SK-N-SH (cell line): Measurements from ENCODE around the gene FUT7. TPM values are rescaled to one million over a fixed set of nuclear protein-coding genes. Genes with fewer than 3 reads are reported as not detected.

ENCODE experiments used
- CTCF ChIA-PET: fragments of 300-600, 350-600 bp; formaldehyde crosslinking; extraction: SDS; loops from one replicate; lab custom pipeline; 2021; lab: Yijun Ruan, JAX
- POLR2A ChIA-PET: fragments of 350-600 bp; sonication (Branson Sonifier 250); formaldehyde crosslinking; extraction: SDS; loops from one replicate; lab custom pipeline; 2020; ENCODE audit warnings: antibody characterized with exemption, inconsistent platforms; lab: Yijun Ruan, JAX
- DNase-seq: peaks from one replicate; pipeline ENCODE4 v3.0.0; 2012
- H2AFZ ChIP-seq: fragments of 200-600 bp; sonication (generic); 2 replicates; pipeline ENCODE4 v1.8.1; 2016; ENCODE audit warnings: antibody characterized with exemption, mild to moderate bottlenecking, low read depth
- H3F3A ChIP-seq: fragments of 200-600 bp; sonication (generic); replicated peaks from 2 replicates; pipeline ENCODE3; 2016; ENCODE audit warnings: antibody characterized with exemption, mild to moderate bottlenecking; ENCODE audit not compliant: insufficient read depth
- H3K27ac ChIP-seq, 2 experiments: fragments of 200-500 bp in 1 of 2; fragments of 200-600 bp in 1 of 2; sonication (Bioruptor generic) in 1 of 2; sonication (generic), shearing (Covaris generic) in 1 of 2; 2 replicates each; pipeline versions ENCODE4 v1.5.1 to v1.6.1; 2014 to 2016; ENCODE audit warnings: low read depth in 2 of 2, inconsistent platforms in 1 of 2, low read length in 1 of 2, mild to moderate bottlenecking in 1 of 2, mixed read lengths in 1 of 2
- H3K27me3 ChIP-seq: fragments of 200-600 bp; sonication (generic), shearing (Covaris generic); 2 replicates; pipeline ENCODE4 v1.6.1; 2016; ENCODE audit warnings: mixed run types; ENCODE audit not compliant: insufficient read depth
- H3K36me3 ChIP-seq, 2 experiments: fragments of 200-500 bp in 1 of 2; fragments of 200-600 bp in 1 of 2; sonication (Bioruptor generic) in 1 of 2; sonication (generic) in 1 of 2; replicated peaks in 1 of 2; 2 replicates each; pipeline versions ENCODE3 to v1.5.1; 2014 to 2016; ENCODE audit warnings: low read length in 1 of 2, mild to moderate bottlenecking in 1 of 2; ENCODE audit not compliant: insufficient read depth in 2 of 2, control insufficient read depth in 1 of 2
- H3K4me1 ChIP-seq, 2 experiments: fragments of 200-500 bp in 1 of 2; fragments of 200-600 bp in 1 of 2; sonication (Bioruptor generic) in 1 of 2; sonication (generic), shearing (Covaris generic) in 1 of 2; 2 replicates each; pipeline versions ENCODE4 v1.5.1 to v1.6.1; 2014 to 2016; ENCODE audit warnings: low read depth in 1 of 2, low read length in 1 of 2, mixed run types in 1 of 2; ENCODE audit not compliant: insufficient read depth in 2 of 2, control insufficient read depth in 1 of 2
- H3K4me2 ChIP-seq: fragments of 200-600 bp; sonication (generic), shearing (Covaris generic); 2 replicates; pipeline ENCODE4 v1.6.1; 2017; ENCODE audit warnings: mixed run types
- H3K4me3 ChIP-seq, 2 experiments: fragments of 200-500 bp in 1 of 2; fragments of 200-600 bp in 1 of 2; sonication (Bioruptor generic) in 1 of 2; sonication (generic), shearing (Covaris generic) in 1 of 2; 2 replicates each; pipeline versions ENCODE4 v1.5.1 to v1.8.1; 2014 to 2016; ENCODE audit warnings: low read depth in 2 of 2, inconsistent platforms in 1 of 2, low read length in 1 of 2, mild to moderate bottlenecking in 1 of 2, mixed read lengths in 1 of 2, moderate library complexity in 1 of 2
- H3K79me2 ChIP-seq: fragments of 200-600 bp; sonication (generic); 2 replicates; pipeline ENCODE4 v1.8.1; 2017; ENCODE audit warnings: mild to moderate bottlenecking; ENCODE audit not compliant: insufficient read depth
- H3K9ac ChIP-seq: fragments of 200-600 bp; sonication (generic); 2 replicates; pipeline ENCODE4 v1.6.1; 2017; ENCODE audit warnings: mixed run types
- H3K9me2 ChIP-seq: fragments of 200-600 bp; sonication (generic); 2 replicates; pipeline ENCODE4 v1.6.1; 2017; ENCODE audit warnings: mixed run types
- H3K9me3 ChIP-seq: fragments of 200-600 bp; sonication (generic); 2 replicates; pipeline ENCODE4 v1.6.1; 2017; ENCODE audit warnings: mixed run types, mild to moderate bottlenecking, moderate library complexity
- H4K20me1 ChIP-seq: fragments of 200-600 bp; sonication (generic); 2 replicates; pipeline ENCODE4 v1.6.1; 2017; ENCODE audit warnings: mild to moderate bottlenecking, mixed run types; ENCODE audit not compliant: insufficient read depth
- CHD2 ChIP-seq: fragments of 150-350 bp; IDR thresholded peaks from 2 replicates; pipeline ENCODE4 v1.6.1; 2018; ENCODE audit warnings: low read length; ENCODE audit not compliant: partially characterized antibody
- CTCF ChIP-seq: fragments of 200-600 bp; sonication (generic); IDR thresholded peaks from 2 replicates; pipeline ENCODE4 v1.6.1; 2017; ENCODE audit warnings: antibody characterized with exemption, mild to moderate bottlenecking, moderate library complexity
- EP300 ChIP-seq, 2 experiments: IDR thresholded peaks; 2 replicates each; pipeline versions ENCODE4 v1.4.0 to v1.6.1; 2012; ENCODE audit warnings: borderline replicate concordance in 1 of 2, low read depth in 1 of 2, low read length in 1 of 2
- FOSL2 ChIP-seq: IDR thresholded peaks from 2 replicates; pipeline ENCODE4 v1.4.0; 2012; ENCODE audit warnings: low read depth, mild to moderate bottlenecking, moderate library complexity, borderline replicate concordance
- MEF2A ChIP-seq: IDR thresholded peaks from 2 replicates; pipeline ENCODE4 v1.4.0; 2012; ENCODE audit warnings: low read depth, borderline replicate concordance
- MXI1 ChIP-seq: IDR thresholded peaks from 2 replicates; pipeline ENCODE4 v1.6.1; 2012; ENCODE audit warnings: mild to moderate bottlenecking, low read depth, low read length, improper control_type of control experiment
- NFIC ChIP-seq: IDR thresholded peaks from 2 replicates; pipeline ENCODE4 v1.4.0; 2012; ENCODE audit warnings: borderline replicate concordance
- PBX3 ChIP-seq: IDR thresholded peaks from 2 replicates; pipeline ENCODE4; 2012
- RAD21 ChIP-seq: IDR thresholded peaks from 2 replicates; pipeline ENCODE4 v1.6.1; 2012; ENCODE audit warnings: mild to moderate bottlenecking, low read length
- SMC3 ChIP-seq: IDR thresholded peaks from 2 replicates; pipeline ENCODE4 v1.6.1; 2012; ENCODE audit warnings: low read depth, low read length, improper control_type of control experiment
- TCF12 ChIP-seq: IDR thresholded peaks from 2 replicates; pipeline ENCODE4 v1.4.0; 2012
- TEAD4 ChIP-seq: IDR thresholded peaks from 2 replicates; pipeline ENCODE4 v1.4.0; 2012; ENCODE audit warnings: mild to moderate bottlenecking, borderline replicate concordance; ENCODE audit not compliant: insufficient read depth
- YY1 ChIP-seq: IDR thresholded peaks from 2 replicates; pipeline ENCODE4 v1.4.0; 2012; ENCODE audit warnings: low read depth, mild to moderate bottlenecking
- WGBS: methylation state at CpG from one replicate; pipeline ENCODE4 v1.1.6; 2017; ENCODE audit warnings: low lambda C conversion rate; 5-methylcytosine and 5-hydroxymethylcytosine counted together
- polyA plus RNA-seq, 3 experiments: library from polyadenylated mRNA; depleted of rRNA; stranded (reverse); fragments of >200 nt; gene quantifications; 2 replicates each; pipeline ENCODE4 v1.2.3, GENCODE V29; 2012
- TF ChIP-seq, protein P1 (sequence below): IDR thresholded peaks from 2 replicates; pipeline ENCODE4 v1.4.0; 2012; ENCODE audit warnings: low read depth, borderline replicate concordance

FUT7 gene
- polyA plus RNA-seq, 1 of the 3 experiments (the other 2 are of a cell fraction) = not detected

DNA sequence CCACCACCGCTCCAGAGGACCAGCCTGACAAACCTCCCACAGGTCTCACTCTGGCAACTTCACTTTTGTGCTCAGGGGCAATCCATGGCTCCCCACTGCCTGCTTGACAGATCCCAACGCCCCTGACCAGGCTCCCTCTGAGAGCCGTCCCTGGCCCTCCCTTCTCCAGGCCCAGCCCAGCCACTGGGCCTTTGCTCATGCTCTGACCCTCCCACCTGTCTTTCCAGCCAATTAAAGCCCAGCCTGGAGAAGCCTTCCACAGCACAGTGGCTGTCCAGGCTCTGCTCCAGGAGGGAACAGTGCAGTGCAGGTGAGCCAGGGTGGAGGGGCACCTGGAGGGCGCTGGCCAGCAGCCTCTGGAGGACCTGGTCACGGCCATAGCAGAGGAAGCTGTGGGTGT is 18.7 kb upstream of the FUT7 start (continued):
- no peak for TF ChIP-seq YY1
- TF ChIP-seq, all 33 proteins: peak for 0

GRCh38 chr9:137049544-137050449 is 17.9 kb upstream of the FUT7 start:
- no peak overlapping the region for H3K4me2 ChIP-seq
- DNase-seq = peak; percentile 86
- peaks cover 3% of the 10 kb centered on the region for H3F3A ChIP-seq
- POLR2A ChIA-PET = no interaction called here
- H2AFZ ChIP-seq = no peak overlapping the region
- TF ChIP-seq YY1 (no peak), CTCF (peak; percentile 59), PBX3 (no peak), RAD21 (peak; percentile 65), SMC3 (peak; percentile 49; the same call in 1 of the 2 replicates)
- TF ChIP-seq, all 33 proteins: peak for 3
- Histone ChIP-seq H3K36me3 (no peaks in the 10 kb centered on the region), H3K9ac (no peak overlapping the region), H3K9me2 (no peaks in the 10 kb centered on the region), H3K9me3 (no peaks in the 10 kb centered on the region), H3K4me1 (peaks cover 3 to 20% of the 10 kb centered on the region in 2 experiments; a peak in 2 of 4 replicates), H4K20me1 (peaks cover 8% of the 10 kb centered on the region; the same call in 1 of the 2 replicates), H3K4me3 (no peak overlapping the region), H3K27me3 (0 out of 2 replicates have a peak, but pooled peaks cover 5% of the 10 kb centered on the region), H3K79me2 (no peaks in the 10 kb centered on the region), H3K27ac (no peak overlapping the region)
- CTCF ChIA-PET = interaction anchor here (0.6 to 19.8 kb wide), 27 partner anchors 9 to 263 kb away, joined by 3 to 803 read pairs (median 4); partner anchors contain the start of genes ABCA2, FUT7, LCN12 and MAN1B1
- whole genome bisulfite sequencing = 42% methylated on average over 30 of the region's 38 CpGs

DNA sequence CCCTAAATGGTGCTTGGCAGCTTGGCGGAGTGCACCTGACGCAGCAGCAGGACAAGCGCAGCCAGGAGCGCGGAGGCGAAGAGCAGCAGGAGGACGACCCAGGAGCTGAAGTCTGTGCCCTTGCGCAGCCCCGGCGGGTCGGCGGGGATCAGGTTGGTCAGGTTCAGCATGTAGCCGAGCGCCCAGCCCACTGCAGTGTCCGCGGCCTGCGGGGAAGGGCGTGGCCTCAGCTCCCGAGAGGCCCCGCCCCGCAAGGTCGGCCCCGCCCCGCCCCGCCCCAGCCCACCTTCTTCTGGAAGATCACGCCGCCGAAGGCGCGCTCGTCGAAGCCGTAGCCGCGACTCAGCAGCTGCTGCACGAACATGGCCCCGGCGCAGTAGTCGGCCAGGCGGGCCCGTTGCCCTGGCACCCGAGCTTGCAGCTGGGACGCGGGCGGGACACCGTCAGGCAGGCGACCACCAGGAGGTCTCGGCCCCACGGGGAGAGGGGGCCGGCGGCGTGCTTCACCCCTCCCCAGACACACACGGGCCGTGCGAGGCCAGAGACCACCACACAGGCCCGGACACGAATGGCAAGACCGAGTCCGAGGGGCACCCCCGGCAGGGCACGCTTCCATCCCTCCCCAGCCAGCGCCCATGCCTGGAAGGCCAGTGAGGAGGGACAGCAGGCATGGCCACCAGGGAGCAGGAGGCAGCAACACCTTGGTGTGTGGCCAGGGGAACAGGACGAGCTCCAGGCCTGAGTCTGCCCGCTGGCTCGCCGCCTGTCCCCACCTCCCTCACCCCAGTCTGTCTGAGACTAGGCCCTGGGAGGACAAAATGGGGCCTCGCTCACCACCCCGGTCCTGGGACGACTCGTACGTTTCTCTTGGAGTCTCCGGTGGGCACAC is 17.0 kb upstream of the FUT7 start:
- CTCF ChIA-PET = interaction anchor here (0.6 to 19.8 kb wide), 29 partner anchors 8 to 262 kb away, joined by 3 to 803 read pairs (median 4); partner anchors contain the start of genes ABCA2, FUT7, LCN12 and MAN1B1
- TF ChIP-seq MEF2A (no peak), FOSL2 (no peak), NFIC (no peak), SMC3 (no peak), RAD21 (no peak), TCF12 (no peak), CHD2 (no peak), MXI1 (no peak), TEAD4 (no peak), EP300 (IDR thresholded peaks at IDR 0.05; ENCODE audit: borderline replicate concordance in 1 of 2, low read depth in 1 of 2, low read length in 1 of 2) (no peak)
- TF ChIP-seq, protein P1, sequence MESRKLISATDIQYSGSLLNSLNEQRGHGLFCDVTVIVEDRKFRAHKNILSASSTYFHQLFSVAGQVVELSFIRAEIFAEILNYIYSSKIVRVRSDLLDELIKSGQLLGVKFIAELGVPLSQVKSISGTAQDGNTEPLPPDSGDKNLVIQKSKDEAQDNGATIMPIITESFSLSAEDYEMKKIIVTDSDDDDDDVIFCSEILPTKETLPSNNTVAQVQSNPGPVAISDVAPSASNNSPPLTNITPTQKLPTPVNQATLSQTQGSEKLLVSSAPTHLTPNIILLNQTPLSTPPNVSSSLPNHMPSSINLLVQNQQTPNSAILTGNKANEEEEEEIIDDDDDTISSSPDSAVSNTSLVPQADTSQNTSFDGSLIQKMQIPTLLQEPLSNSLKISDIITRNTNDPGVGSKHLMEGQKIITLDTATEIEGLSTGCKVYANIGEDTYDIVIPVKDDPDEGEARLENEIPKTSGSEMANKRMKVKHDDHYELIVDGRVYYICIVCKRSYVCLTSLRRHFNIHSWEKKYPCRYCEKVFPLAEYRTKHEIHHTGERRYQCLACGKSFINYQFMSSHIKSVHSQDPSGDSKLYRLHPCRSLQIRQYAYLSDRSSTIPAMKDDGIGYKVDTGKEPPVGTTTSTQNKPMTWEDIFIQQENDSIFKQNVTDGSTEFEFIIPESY = no peak

More for the DNA sequence above, 17.0 kb upstream of the FUT7 start:
- Histone ChIP-seq H3K4me3 (no peak overlapping the region), H3K27me3 (0 out of 2 replicates have a peak, but pooled peaks cover 5% of the 10 kb centered on the region), H2AFZ (no peak overlapping the region), H3K4me2 (no peak overlapping the region), H3K9ac (no peak overlapping the region), H3K9me3 (no peaks in the 10 kb centered on the region), H4K20me1 (peaks cover 17% of the 10 kb centered on the region), H3K27ac (no peak overlapping the region), H3K4me1 (peaks cover 8 to 21% of the 10 kb centered on the region in 2 experiments; a peak in 2 of 4 replicates), H3K79me2 (no peaks in the 10 kb centered on the region), H3F3A (peaks cover 3% of the 10 kb centered on the region), H3K9me2 (no peaks in the 10 kb centered on the region), H3K36me3 (no peaks in the 10 kb centered on the region)
- peak; percentile 68 for DNase-seq
- POLR2A ChIA-PET = no interaction called here
- WGBS = 53% methylated on average over 14 of the region's 72 CpGs
